Femur (tissue), 1 donor: Measurements from ENCODE around the gene GRM4.

Experiments
- DNase-seq: peaks from one replicate; pipeline ENCODE4 v3.0.0-alpha.2; 2017

GRM4 gene

DNA sequence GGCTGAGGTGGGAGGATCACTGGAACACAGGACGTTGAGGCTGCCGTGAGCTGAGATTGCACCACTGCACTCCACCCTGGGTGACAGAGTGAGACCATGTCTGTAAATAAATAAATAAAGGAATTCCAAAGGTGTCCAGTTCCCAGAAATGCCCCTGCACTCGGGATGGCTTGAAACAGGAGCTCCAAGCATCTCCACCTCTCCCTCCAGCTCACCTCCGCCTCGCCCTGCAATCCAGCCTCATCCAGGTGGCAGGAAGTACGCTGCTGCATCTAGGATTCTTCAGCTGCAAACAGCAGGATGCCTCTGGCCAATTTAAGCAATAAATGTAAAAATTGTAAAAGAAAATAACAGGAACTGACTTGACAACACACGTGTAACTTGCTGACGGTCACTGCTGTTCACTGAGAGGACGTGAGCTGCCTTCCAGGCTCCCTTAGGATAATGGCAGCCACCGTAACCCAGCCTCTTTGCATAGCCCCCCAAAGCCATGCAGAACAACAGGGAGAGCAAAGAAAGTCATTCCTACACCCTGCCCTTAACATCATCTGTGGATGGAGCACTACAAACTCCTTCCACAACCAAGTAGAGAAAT lies 11.4 kb upstream of the GRM4 start:
- DNase-seq: no peak

DNA sequence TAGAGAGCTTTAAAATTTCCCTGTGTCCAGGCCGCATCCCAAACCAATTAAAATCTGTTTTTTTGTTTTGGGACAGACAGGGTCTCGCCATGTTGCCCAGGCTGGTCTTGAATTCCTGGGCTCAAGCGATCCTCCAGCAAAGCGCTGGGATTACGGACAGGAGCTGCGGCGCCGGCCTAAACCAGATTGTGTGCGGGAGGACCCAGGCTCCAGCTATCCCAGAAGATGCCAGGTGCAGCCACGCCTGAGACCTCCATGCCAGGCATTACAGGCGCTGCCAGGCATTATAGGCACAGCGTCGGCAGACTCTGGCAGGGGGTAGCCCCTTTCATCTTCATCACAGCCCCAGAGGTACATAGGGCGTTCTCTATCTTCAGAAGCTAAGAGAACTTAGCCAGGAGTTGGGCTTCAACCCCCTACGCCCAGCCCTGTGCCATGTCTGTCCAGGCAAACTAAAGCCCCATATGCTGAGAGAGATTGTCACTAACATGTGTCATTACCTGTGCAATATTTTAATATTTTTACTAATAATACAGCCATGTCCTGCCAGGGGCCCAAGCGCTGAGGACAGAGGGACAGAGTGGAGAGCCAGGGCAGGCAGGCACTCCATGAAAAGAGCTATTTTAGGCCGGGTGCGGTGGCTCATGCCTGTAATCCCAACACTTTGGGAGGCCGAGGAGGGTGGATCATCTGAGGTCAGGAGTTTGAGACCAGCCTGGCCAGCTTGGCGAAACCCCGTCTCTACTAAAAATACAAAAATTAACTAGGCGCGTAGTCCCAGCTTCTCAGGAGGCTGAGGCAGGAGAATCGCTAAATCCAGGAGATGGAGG lies 9.8 kb upstream of the GRM4 start:
- peak; percentile 13 for DNase-seq

DNA sequence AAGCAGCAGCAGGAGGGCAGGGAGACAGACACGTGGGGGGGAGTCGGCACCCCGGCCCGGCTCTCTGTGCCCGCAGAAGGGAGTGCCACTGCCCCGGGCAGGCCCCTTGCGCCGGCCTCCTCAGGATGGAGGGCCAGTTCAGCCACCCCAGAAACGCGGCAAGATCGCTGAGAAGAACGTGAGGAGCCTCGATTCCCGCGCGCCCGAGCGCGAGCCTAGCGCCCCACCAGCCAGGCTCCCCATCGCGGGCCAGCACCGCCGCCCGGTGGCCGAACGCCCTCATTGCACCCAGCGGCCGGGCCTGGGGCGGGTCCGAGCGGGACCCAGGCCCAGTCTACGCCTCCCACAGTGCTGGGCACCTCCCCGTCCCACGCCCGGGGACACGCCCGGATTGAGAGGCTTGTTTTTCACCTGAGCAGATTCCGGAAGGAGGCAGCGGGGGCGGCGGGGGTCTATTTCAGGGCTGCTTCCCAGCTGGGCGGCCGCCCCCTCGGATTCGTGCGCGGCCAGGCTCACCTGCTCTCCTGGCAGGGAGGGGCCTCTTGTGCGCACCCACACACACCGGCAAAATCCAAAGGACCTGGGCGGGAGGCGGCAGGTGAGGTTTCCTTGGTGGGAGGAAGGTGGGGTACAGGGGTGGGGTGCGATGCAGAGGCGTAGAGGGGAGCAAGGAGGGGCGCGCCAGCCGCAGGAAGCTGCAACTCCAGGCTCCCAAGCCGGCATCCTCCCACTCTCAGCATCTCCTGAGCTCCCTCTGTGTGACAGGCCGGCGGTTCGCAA lies 9.0 kb upstream of the GRM4 start:
- DNase-seq: peak; percentile 74

DNA sequence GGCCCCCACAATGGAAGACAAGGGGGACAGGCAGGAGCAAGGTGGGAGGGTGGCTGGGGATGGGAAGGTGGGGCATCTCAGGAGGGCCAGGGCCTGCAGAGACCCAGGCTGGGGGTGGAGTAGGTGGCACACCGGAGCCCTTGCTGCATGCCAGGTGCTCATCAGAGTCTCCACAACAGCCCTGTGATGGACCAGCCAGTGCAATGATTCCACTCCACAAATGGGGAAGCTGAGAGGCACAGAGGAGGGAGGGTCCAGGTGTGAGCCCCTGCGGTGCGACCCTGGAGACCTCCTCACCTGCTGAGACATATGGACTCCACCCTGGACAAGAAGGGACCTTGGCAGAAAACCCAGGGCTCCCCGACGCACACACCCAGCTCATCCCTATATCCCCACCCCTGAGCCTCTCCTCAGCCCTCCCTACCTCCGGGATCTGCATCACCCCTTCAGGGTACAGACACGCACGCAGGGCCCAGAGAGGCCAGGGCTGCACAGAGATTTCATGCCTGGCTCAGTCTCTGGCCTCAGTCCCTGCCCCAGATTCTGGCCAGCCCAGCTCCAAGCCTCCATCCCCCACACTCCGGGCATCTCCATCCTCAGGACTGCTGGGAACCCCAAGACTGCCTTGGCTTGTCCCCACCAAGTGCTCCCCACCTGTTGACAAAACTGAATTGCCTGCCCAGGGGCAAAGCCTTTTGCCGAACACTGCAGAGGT lies 7.1 kb upstream of the GRM4 start:
- DNase-seq: peak; percentile 7

DNA sequence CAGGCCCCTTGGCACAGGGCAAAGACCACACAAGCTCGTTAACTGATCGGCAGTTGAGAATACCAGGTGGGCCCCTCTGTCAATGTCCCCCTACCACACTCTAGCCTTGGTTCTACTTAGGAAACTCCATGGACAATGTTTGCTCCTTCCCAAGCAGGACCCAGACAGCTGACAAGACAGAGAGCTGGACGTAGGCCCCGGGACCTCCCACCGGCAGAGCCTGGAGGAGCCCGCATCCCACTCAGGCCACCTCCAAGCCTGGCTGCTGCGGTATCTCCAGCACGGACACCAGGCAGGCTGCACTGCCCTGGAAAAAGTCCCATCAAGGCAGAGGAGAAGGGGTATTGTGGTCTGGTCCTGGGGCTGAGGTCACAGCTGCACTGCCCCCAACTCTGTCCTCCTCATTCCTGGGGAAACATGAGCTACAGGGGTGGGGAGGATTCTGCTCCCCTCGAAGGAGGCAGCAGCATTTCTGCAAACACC lies 6.2 kb upstream of the GRM4 start:
- DNase-seq: peak; percentile 11

DNA sequence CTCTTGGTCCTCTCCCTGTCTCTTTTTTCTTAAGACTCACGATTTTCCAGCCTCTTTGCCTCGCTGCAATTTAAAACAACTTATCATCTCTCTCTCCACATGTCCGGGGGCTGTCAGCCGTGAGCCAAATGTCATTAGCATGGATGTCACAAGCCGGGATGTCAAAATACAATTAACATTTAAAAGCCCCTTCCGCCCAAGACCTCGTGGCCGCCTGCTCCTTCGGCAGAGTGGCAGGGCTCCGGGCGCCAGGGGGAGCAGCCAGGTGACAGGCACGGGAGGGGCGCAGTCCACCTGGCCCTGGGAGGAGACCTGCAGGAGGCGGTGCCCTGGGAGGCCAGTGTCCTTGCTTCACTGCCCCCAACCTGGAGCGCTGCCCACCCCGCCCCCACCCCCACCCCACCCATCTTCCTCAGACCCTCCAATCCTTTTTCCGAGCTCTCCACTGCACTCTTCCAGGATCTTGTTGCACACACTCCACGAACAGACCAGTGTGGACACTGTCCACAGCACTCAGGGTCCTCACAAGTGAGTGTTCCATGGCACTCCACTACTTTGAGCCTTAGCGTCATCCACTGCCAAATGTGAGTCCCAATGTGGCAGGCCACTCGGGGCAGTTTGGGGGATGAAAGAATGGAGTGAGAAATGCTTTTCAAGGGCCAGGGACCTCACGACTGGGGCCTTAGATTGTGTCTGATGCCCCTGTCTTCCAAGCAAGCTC lies 5.6 kb upstream of the GRM4 start:
- DNase-seq: no peak

DNA sequence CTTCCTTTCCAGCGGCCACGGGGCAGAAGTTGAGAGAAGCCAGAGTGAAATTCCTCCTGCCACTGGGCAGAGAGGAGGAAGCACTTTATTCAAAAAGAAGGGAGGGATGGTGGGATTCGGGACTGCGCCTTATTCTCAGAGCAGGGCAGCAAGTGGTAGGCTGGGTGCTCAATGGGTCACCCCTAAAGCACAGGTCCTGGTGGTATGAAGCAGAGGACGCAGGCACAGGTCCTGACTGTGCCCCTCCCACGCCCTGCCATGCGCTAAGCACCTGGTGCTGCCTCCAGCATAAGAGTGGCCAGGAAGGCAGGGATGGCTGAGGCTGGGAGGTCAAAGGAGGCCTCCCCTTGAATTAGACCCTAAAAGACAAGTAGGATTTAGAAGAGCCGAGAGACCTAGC lies 4.9 kb upstream of the GRM4 start:
- DNase-seq: peak; percentile 5

DNA sequence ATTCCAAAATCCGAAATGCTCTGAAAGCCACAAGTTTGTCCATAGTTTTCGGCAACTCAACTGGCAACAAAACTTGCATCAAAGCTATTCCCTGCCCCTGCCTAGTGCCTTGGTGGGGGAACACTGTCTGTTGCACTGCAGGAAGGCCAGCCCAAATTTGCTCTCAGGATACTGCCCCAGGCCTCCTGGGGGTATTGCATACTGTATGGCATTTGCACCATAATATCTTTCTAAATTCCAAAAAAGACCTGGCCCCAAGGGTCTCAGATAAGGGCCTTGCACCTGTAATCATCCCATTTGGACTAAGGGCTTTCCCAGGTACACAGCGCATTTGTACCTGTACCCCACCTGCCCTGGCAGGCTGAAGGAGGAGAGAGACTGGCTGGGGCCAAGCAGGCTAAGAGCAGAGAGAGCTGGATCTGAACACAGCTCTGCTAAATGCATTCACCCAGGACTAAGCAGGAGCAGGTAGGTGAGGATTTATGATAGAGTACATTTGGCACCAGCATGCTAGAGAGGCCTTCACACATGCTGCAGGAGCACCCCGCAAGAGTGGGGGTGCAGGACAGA lies 4.0 kb upstream of the GRM4 start:
- peak; percentile 3 for DNase-seq

DNA sequence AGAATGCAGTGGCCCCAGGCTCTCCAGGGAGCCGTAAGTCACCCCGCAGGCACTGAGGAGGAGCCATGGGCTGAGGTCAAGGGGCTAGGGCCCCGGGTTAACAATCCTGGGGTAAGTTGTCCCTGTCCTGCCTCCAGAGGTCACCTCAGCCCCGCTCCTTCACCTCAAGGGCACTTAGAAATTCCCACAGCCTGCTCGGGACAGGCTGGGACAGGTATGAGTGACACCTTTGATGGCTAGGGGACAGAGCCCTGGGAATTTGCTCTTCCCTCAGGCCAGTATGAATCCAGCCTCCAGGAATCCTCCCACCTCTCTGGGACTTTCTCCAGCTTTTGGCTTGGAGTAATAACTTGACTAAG lies 3.5 kb upstream of the GRM4 start:
- DNase-seq: peak; percentile 2

DNA sequence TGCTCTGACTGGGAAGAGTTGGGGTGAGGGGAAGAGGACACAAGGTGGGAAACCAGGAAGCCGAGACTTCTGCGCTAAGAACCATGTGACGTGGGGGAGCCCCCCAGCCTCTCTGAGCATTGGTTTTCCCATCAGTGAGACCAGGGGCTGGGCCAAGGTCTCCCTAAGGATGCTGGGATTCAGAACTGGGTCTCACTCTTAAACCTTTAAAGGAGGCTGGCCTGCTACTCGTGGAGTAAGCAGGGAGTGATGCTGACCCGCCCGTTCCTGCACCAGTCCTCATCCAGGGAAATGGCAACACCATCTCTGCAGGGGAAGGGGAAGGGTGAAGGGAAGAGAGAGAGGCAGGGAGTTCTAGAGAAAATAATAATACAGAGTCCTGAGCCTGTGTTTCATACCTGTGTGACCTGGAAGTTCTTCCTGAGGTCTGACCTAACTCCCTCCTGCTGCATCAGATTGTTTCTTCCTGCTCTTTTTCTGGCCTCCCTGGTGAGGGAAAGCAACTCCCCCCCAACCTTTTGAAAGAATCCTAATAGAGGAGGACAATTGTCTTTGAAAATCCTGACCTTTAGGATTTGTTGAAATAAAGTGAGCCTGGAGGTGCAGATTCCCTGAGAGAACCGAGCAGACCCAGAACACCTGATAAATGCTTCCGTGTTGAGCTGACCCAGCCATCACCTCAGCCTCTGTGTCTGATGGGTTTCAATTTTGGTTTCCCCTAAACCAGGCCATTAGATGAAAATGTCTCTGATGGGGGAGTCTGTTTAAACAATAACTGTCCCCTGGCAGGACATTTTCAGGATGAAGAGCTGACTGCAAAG lies 3.0 kb upstream of the GRM4 start:
- peak; percentile 13 for DNase-seq

DNA sequence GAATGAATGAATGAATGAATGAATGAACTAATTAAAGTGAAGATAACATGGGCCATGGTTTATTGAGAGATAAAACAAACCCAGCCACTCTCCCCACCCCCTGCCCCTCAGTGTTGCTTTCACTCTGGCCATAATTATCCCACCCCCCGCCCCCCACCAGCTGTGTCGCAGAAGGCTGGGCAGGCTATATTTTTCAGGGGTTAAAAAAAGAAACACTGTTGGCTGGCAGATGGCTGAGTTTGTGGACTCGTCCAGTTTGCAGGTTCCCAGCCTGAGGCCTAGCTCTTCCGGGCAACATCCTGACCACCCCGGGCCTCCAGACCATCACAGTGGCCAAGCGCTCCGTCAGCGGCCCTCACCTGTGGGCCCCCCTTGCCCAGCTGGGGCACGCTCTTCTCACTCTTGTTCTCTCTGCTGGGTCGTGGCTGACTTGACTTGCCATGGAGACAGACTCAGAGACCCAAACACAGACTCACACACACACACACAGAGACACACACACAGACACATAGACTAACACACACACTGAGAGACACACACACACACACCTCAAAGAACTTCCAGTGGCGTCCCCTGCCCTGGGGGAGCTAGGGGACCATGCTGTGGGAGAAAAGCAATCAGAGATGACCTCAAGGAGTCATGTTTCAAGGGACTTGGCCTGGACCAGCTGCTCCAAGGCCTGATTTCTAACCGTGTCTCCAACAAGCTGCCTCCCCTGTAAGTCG lies 2.2 kb upstream of the GRM4 start:
- DNase-seq: peak; percentile 25

DNA sequence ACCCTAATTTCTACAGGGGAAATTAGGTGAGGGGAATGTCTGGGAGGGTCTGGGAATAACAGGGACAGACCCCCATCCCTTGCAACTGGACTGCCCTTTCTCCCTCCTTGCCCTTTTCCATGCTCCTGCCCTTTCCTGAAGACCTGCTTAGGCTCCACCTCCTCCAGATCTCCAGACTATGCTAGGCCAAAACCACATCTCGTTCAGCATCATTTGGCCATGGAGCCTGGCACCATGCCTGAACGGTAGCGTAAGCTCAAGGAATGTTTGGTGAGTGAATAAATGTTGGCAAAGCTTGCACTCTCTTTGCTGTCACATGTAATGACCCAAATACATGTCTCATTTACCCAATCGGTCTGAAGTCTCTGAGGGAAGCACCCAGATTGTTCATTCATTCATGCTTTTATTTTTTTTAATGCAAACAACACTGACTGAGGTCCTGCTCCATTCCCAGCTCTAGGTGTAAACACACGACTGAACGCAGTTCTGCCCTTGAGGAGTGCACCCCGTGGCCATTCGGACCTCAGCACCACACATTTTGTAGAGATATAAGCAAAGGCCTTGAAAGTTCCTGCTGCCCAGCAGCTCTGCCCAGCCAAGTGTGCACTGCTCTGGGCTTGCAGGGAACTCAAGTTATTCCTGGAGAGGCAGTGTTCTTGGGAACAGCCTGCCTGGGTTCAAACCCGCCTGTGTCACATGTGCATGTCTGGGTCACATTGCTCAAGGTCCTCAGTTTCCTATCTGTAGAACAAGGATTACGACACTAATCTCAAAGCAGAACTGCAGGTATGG lies 1.1 kb upstream of the GRM4 start:
- DNase-seq: peak; percentile 14

DNA sequence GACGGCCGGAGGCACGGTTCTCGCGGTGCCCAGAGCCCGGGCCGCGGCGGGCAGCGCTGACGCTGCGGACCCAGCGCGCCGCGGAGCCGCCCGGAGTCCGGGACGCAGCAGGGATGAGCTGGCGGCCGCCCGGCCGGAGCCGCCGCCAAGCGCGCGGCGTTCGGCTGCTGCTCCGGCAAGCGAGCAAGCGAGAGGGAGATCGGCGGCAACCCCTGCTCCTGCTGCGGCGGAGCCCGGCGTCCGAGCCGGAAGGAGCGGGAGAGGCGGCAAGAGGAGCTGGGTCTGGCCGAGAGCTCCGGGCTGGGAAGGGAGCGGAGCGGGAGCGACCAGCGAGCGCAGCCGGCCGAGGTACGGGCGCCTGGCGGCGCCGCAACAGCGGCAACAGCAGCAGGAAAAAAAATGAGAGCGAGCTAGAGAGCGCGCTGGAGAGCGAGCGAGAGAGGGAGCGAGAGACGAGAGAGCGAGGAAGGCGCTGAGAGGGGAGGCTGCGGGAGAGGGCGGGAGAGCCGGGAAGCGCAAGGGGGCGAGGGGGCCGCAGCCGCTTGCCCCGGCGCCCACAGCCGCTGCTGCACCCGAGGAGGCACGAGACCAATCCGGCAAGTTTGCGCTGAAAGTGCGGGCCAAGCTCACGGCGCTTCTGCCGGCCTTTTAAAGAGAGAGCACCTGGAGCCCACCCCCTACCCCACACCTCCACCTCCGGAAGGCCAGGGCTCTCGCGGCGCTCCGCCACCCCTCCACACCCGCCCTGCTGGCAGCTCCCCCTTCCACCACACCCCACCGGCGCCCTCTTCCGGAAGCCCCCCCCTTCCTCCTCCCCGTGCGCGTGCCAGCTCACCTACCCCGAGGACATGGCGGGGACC lies 496 bp downstream of the GRM4 start:
- peak; percentile 44 for DNase-seq

DNA sequence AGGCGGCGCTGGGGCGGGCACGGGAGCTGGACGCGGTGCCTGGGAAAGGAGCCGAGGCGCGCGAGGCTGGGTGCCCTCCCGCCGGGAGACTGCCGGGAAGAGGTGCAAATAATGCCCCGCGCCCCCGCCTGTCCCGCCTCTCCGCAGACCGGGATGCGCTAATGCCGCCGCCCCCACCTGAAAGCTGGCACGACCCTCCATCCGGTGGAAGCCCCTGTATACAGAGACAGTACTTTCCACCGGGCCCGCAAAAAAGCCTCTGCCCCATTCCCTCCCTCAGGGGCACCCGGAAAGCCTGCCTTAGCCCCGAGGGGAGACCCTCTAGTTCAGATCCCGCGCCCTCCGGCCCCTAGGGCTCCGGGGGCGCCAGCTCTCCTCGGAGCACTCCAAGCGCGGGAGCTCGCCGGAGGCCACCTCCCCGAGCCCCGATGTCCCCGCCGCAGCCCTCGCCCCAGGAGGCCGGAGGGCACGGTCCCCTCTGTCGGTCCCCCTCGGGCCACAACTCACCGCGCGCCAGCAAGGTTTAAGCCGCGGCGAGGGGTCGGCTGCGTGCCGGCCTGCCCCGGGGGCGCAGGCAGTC lies 1.2 kb downstream of the GRM4 start:
- peak; percentile 15 for DNase-seq

DNA sequence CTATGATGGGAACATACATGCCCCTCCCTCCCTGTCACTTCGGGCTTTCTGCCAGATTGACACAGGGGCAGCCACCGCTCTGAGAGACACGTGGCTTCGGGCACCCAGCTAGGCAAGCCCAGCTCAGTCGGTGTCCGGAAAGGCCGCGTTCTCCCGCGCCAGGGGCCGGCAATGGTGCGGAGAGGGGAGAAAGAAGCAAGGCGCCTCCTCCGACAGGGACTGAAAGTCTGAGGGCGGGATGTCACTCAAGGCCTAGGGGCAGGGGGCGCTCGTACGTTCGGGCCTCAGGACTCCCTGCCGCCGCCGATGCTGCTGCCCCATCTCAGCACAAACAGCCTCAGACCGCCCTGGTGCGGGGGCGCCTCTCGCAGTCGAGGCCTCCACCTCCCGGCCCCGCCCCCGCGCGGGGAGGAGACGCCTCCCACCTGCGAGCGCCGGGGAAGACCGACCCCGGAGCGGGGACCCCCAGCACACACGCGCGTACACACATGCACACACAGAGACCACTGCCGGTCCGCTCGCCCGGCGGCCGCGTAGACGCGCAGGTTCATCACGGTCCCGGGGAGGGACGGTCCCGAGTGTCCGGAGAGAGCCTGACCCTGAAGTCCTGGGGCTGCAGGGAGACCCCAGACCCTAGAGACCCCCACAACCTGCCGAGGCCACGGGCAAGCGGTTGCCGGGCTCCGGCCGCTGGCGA lies 1.9 kb downstream of the GRM4 start:
- DNase-seq: peak; percentile 57

DNA sequence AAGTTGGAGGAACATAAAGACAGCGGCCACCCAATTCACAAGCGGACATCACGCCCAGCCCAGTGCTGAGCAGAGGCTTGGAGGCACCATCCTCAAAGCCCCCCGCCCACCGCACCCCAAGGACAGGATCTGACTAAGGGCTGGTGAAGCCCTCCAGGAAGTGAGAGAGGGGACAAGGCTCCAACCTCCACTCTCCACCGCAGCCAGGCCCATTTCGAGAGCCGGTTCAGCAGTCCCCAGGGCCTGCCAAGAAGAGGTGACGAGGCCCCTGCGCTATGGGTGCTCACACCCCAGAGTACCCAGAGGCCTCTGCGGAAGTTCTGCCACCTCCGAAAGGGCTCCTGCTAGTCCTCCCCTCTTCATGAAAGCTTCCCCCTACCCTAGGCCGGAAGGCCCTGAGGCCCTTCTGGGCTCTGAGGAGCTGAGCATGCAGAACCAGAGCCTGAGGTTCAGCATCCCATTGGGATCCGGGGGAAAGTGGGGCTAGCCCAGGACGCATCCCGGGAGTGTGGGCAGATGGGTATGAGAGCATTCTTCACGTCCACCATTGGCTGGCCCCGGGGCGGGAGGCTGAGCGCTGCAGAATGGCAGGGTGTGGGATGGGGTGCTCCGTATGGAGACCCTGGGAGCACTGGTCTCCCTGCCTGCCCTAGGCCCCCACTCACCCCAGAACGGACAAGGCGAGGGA lies 2.5 kb downstream of the GRM4 start:
- DNase-seq: peak; percentile 14
